ENCODE data around the gene POLN. TPM values are rescaled to one million over a fixed set of nuclear protein-coding genes. Genes with fewer than 3 reads are reported as not detected.

Gene POLN
- total RNA-seq, 4 donors from 2014 or later: 0.26 to 5.8 (median 5.5) TPM; not detected in 1

DNA sequence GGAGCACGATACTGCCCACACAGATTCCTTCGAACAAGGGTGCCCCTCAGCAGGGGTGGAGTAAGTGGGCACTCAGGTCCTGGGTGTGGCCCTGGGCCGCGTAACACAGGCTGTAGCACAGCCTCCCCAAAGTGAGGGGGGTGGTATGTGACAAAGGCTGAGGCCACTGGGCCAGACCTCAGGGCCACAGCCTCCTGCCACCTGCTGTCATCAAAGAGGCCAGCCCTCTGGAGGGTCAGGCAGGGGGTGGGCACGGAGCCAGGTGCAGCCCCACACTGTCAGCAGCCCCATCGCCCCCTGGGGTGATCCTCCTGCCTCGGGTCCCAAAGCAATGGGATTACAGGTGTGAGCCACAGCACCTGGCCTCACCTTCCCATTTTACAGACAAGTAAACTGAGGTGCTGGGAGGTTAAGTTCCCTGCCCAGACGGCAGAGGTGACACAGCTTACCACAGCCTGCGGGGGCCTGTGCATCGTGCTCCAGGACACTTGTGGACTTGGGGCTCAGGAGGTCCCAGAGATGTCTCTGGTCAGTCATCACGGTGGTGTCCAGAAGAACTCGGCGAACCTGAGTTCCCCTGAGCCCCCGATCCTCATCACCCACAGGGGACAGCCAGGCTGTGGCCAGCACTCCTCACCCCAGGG lies 47.5 kb upstream of the POLN start:
- Histone ChIP-seq H3K4me3 (no peak overlapping the region), H3K27ac (no peak overlapping the region), H3K4me1 (peaks cover 0 to 5% of the 10 kb centered on the region in 2 donors), H3K9me3 (no peaks in the 10 kb centered on the region), H3K27me3 (no peaks in the 10 kb centered on the region), H3K36me3 (no peaks in the 10 kb centered on the region)
- intact Hi-C loops (cut with DNase I; ENCODE audit: low total_unique reads): no loop called here
- DNase-seq: peak in 1 of 2 donors; percentile 11
- no peak for TF ChIP-seq POLR2A (IDR thresholded peaks at IDR 0.05)
- TF ChIP-seq, protein P1, sequence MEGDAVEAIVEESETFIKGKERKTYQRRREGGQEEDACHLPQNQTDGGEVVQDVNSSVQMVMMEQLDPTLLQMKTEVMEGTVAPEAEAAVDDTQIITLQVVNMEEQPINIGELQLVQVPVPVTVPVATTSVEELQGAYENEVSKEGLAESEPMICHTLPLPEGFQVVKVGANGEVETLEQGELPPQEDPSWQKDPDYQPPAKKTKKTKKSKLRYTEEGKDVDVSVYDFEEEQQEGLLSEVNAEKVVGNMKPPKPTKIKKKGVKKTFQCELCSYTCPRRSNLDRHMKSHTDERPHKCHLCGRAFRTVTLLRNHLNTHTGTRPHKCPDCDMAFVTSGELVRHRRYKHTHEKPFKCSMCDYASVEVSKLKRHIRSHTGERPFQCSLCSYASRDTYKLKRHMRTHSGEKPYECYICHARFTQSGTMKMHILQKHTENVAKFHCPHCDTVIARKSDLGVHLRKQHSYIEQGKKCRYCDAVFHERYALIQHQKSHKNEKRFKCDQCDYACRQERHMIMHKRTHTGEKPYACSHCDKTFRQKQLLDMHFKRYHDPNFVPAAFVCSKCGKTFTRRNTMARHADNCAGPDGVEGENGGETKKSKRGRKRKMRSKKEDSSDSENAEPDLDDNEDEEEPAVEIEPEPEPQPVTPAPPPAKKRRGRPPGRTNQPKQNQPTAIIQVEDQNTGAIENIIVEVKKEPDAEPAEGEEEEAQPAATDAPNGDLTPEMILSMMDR (IDR thresholded peaks at IDR 0.05): no peak

DNA sequence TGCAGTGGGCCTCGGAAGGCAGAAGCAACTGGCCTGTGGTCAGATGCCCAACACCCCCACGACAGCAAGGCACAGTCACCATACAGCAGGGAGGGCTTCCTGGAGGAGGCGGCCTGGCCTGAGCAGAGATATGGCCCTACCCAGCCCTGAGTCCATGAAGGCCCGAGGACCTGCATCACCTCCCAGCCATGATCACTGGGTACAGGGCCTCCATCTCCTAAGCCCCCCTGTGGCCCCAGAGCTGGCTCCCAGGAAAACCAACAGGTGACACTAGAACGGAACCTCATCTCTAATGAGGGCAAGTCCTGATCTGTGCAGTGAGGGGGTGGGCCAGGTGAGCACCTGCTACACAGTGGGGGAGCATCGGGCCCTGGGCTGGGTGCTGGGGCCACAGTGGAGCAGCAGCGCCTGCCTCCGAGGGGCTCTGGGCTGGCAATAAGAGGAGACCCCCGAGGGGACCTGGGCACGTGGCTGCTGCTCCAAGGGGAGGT lies 46.2 kb upstream of the POLN start:
- Histone ChIP-seq H3K4me1 (peaks cover 0 to 5% of the 10 kb centered on the region in 2 donors), H3K27ac (no peak overlapping the region), H3K4me3 (no peak overlapping the region), H3K27me3 (no peaks in the 10 kb centered on the region), H3K36me3 (no peaks in the 10 kb centered on the region), H3K9me3 (no peaks in the 10 kb centered on the region)
- DNase-seq: peak in 1 of 2 donors; percentile 9
- TF ChIP-seq, protein P1 (IDR thresholded peaks at IDR 0.05): no peak
- TF ChIP-seq POLR2A (IDR thresholded peaks at IDR 0.05): no peak
- intact Hi-C loops (cut with DNase I; ENCODE audit: low total_unique reads): no loop called here

DNA sequence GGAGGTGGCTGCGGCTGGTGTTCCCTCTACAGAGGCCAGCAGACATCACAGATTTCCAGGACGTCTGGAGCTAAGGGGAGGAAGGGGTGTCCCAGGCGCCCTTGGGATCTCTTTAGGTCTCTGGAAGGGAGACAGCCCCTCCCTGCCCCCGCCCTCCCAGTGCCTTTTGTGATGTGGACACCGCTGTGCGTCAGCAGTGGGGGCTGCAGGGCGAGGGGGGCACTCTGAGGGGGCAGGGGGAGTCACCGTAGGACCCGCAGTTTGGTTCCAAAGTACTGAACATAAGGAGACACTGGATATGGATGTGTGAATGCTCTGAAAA lies 45.6 kb upstream of the POLN start:
- H3K4me3 ChIP-seq: no peak overlapping the region
- intact Hi-C loops (cut with DNase I; ENCODE audit: low total_unique reads): no loop called here

DNA sequence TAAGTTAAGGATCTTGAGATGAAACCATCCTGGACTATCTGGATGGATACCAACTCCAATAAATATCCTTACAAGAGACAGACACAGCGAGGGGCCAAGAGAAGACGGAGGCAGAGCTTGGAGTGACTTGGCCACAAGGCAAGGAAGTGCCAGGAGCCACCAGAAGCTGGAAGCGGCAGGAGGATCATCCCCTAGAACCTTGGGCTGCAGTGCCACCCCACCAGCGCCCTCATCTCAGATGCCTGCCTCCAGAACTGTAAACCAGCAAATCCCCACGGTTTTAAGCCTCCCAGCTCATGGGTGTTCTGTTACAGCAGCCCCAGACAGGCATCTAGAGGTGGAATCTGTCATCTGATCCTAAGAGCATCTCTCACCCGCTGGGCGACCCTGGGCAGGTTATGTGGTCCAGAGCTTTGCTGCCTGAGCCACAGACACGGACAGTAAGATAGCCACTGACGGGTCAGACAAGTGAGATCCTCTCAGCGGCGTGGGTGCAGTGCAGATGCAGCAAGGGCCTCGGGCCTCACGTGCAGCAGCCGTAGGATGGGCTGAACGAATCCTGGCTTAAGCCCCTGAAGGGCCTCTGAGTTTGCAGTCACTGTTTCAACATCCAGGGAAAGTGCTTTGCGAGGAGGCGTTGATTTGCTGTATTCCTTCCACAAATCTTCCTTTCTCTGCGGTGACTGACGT lies 45.1 kb upstream of the POLN start:
- intact Hi-C loops (cut with DNase I; ENCODE audit: low total_unique reads): no loop called here
- no peak for DNase-seq
- H3K36me3 ChIP-seq: no peaks in the 10 kb centered on the region
- H3K27ac ChIP-seq: no peak overlapping the region
- no peak overlapping the region for H3K4me3 ChIP-seq
- TF ChIP-seq POLR2A (IDR thresholded peaks at IDR 0.05): no peak
- TF ChIP-seq, protein P1 (IDR thresholded peaks at IDR 0.05): no peak
- peaks cover 0 to under 1% of the 10 kb centered on the region in 2 donors for H3K4me1 ChIP-seq
- no peaks in the 10 kb centered on the region for H3K9me3 ChIP-seq
- no peaks in the 10 kb centered on the region for H3K27me3 ChIP-seq

More for the DNA sequence above, 45.6 kb upstream of the POLN start:
- TF ChIP-seq, protein P1 (IDR thresholded peaks at IDR 0.05): no peak
- TF ChIP-seq POLR2A (IDR thresholded peaks at IDR 0.05): no peak
- H3K36me3 ChIP-seq: no peaks in the 10 kb centered on the region
- peak in 1 of 2 donors; percentile 13 for DNase-seq
- H3K27me3 ChIP-seq: no peaks in the 10 kb centered on the region
- H3K9me3 ChIP-seq: no peaks in the 10 kb centered on the region
- peaks cover 0 to 5% of the 10 kb centered on the region in 2 donors for H3K4me1 ChIP-seq
- no peak overlapping the region for H3K27ac ChIP-seq

Measured in uterus (tissue), 4 donors.